Naive B cell (primary cell): ENCODE results near the gene ZNF281. TPM values are rescaled to one million over a fixed set of nuclear protein-coding genes. Genes with fewer than 3 reads are reported as not detected.
"Not testable (repeated sequence)": the region's sequence is repeated elsewhere in the genome, so short reads cannot be mapped to it uniquely, and the experiment has no call there.

ENCODE experiments used
- ATAC-seq, 2 donors: fragments of 150-1000 bp; cut with Tn5 transposase; 2 replicates each; pipeline ENCODE4 v1.10.0; 2021; ENCODE audit warnings: low read depth in 2 of 2, mild to moderate bottlenecking in 2 of 2, moderate library complexity in 2 of 2
- DNase-seq: peaks from one replicate; pipeline ENCODE4 v3.0.0; 2022
- H3K27ac Mint-ChIP-seq, 6 donors: one replicate each; pipeline ENCODE4 v1.8.0; 2020 to 2022; ENCODE audit warnings: mild to moderate bottlenecking in 6 of 6, mixed read lengths in 6 of 6, moderate library complexity in 5 of 6, inconsistent platforms in 2 of 6
- H3K27me3 Mint-ChIP-seq, 3 donors: one replicate each; pipeline ENCODE4 v1.8.0; 2021 to 2022; ENCODE audit warnings: mixed read lengths in 3 of 3, mild to moderate bottlenecking in 1 of 3
- H3K36me3 Mint-ChIP-seq, 2 donors: one replicate each; pipeline ENCODE4 v1.8.0; 2020 to 2022; ENCODE audit warnings: mixed read lengths in 2 of 2, inconsistent platforms in 1 of 2, mild to moderate bottlenecking in 1 of 2
- H3K4me1 Mint-ChIP-seq, 3 donors: one replicate each; pipeline ENCODE4 v1.8.0; 2020 to 2022; ENCODE audit warnings: mixed read lengths in 3 of 3, inconsistent platforms in 1 of 3, mild to moderate bottlenecking in 1 of 3, moderate library complexity in 1 of 3
- H3K4me3 Mint-ChIP-seq, 8 donors: one replicate each; pipeline ENCODE4 v1.8.0; 2020 to 2022; ENCODE audit warnings: mild to moderate bottlenecking in 8 of 8, mixed read lengths in 8 of 8, moderate library complexity in 8 of 8, inconsistent platforms in 2 of 8
- H3K9me3 Mint-ChIP-seq, 7 donors: one replicate each; pipeline ENCODE4 v1.8.0; 2020 to 2022; ENCODE audit warnings: mixed read lengths in 7 of 7, mild to moderate bottlenecking in 5 of 7, inconsistent platforms in 2 of 7, moderate library complexity in 1 of 7
- polyA plus RNA-seq, 6 donors: library from polyadenylated mRNA; unstranded; fragments of 300-500 nt; fragmentation: Illumina TruSeq; gene quantifications; one replicate each; pipeline ENCODE4 v1.2.3, GENCODE V29; 2021; ENCODE audit warnings: low read depth in 6 of 6

The ZNF281 gene
- polyA plus RNA-seq, 6 donors from 2014 or later = 36.0 to 45.9 (median 39.9) TPM

DNA sequence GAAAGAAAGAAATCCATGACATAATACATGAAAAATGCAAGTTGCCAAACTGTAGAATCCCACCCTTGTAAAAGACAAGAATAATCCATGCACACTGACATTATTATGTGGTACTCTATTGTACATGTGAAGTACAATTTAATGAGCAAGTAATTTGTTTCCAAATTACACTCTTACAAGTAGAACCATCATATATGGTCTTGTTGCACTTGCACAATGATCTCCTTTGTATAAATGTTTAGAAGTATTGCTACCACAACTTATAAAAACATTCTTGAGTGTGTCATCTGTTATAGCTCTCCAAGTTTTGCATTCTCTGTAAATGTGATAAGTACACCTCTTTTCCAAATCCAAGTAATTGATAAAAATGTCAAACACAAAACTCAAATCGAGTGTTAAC lies 29.1 kb upstream of the ZNF281 start:
- Mint-ChIP-seq H3K4me3 (no peak overlapping the region), H3K27me3 (no peaks in the 10 kb centered on the region), H3K36me3 (no peaks in the 10 kb centered on the region), H3K27ac (no peak overlapping the region), H3K9me3 (no peaks in the 10 kb centered on the region), H3K4me1 (peaks cover 5 to 6% (median 5%) of the 10 kb centered on the region in 3 donors)
- no peak for ATAC-seq
- DNase-seq = no peak

DNA sequence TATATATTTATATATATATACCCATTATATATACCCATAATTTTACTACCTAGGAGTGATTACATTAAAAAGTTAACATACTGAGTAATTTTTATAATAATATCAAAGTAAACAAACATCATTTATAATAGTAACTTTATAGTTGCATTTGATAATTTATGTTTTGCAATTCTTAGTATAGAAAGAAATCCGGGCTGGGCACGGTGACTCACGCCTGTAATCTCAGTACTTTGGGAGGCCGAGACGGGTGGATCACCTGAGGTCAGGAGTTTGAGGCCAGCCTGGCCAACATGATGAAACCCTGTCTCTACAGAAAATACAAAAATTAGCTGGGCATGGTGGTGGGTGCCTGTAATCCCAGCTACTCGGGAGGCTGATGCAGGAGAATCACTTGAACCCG lies 28.6 kb upstream of the ZNF281 start:
- H3K36me3 Mint-ChIP-seq, H3K4me1 Mint-ChIP-seq, ATAC-seq, H3K9me3 Mint-ChIP-seq, DNase-seq, H3K27me3 Mint-ChIP-seq, H3K27ac Mint-ChIP-seq, H3K4me3 Mint-ChIP-seq: not testable (repeated sequence)

DNA sequence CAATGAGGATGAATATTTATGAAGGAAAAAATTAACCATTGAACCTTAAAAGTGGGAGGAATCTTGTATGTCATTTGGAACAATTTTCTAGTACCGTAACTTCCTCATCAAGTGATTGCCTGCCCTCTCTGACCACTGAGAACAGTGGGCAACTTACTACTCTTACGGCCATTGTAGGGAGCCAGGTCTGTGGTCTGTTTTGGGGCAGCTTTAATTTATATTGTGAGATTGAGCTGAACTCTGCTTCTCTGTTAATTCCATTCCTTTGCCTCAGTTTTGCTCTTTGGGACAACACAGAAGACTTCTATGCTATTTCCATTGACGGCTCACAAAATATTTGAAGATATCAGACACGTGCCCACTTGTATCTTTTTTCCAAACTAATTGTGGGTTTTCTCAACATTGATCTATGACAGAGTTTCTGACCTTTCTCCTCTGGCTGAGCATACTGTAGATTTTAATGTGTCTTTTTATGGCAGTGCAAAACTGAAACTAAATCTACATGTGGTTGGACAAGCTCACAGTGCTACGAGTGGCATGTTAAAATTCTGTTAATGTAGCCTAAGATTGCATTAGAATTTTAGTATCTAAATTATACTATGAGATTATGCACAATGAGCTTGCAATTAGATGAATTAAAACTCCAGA lies 27.8 kb upstream of the ZNF281 start:
- DNase-seq (no peak), ATAC-seq (no peak)
- peak overlapping the region in 6 of 8 donors; percentile 13 to 63 (median 34) for H3K4me3 Mint-ChIP-seq
- H3K9me3 Mint-ChIP-seq = no peaks in the 10 kb centered on the region
- peaks cover 0 to 4% (median 0%) of the 10 kb centered on the region in 3 donors for H3K27me3 Mint-ChIP-seq
- H3K36me3 Mint-ChIP-seq = no peaks in the 10 kb centered on the region
- H3K27ac Mint-ChIP-seq = no peak overlapping the region
- peaks cover 5 to 6% (median 5%) of the 10 kb centered on the region in 3 donors for H3K4me1 Mint-ChIP-seq

DNA sequence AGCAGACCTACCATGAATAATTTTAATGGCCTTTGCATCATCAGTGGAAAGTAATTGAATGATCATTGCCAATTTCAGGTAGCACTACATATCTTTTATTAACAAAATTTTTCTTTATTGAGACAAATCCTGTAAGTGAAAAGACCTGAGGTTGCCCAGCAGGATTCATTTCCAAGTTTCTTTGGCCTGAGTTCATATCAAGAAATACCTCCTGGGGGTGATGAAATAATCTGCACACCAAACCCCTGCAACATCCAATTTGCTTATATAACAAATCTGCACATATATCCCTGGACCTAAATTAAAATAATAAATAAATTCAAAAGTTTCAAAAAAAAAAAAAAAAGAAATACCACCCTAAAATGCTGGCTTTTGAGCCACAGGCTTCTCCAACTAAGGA lies 27.3 kb upstream of the ZNF281 start:
- H3K27me3 Mint-ChIP-seq = peaks cover 0 to 6% (median 0%) of the 10 kb centered on the region in 3 donors
- peak overlapping the region in 2 of 8 donors; percentile 13 to 63 for H3K4me3 Mint-ChIP-seq
- no peak overlapping the region for H3K27ac Mint-ChIP-seq
- no peaks in the 10 kb centered on the region for H3K9me3 Mint-ChIP-seq
- peaks cover 5 to 6% (median 5%) of the 10 kb centered on the region in 3 donors for H3K4me1 Mint-ChIP-seq
- no peak for ATAC-seq
- no peaks in the 10 kb centered on the region for H3K36me3 Mint-ChIP-seq
- DNase-seq = no peak

DNA sequence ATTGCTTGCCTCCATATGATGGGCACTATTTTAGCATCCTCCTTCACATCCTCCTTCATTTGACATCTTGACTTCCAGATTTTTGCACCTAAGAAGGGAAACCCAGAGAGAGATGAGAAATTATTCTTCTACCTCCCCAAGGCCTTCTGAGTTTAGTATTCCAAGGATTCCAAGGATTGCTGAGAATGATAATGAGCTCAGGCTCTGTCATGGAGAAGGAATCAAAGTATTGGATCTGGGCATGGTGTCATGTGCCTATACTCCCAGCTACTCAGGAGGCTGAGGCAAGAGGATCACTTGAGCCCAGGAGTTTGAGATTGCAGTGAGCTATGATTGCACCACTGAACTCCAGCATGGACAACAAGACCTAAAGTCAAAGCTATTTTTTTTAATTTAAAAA lies 26.6 kb upstream of the ZNF281 start:
- H3K27me3 Mint-ChIP-seq = peaks cover 0 to 6% (median 0%) of the 10 kb centered on the region in 3 donors
- H3K27ac Mint-ChIP-seq = no peak overlapping the region
- H3K4me3 Mint-ChIP-seq = peak overlapping the region in 1 of 8 donors; percentile 16
- H3K36me3 Mint-ChIP-seq = no peaks in the 10 kb centered on the region
- no peak for ATAC-seq
- DNase-seq = no peak
- no peaks in the 10 kb centered on the region for H3K9me3 Mint-ChIP-seq
- peaks cover 5 to 6% (median 5%) of the 10 kb centered on the region in 3 donors for H3K4me1 Mint-ChIP-seq

DNA sequence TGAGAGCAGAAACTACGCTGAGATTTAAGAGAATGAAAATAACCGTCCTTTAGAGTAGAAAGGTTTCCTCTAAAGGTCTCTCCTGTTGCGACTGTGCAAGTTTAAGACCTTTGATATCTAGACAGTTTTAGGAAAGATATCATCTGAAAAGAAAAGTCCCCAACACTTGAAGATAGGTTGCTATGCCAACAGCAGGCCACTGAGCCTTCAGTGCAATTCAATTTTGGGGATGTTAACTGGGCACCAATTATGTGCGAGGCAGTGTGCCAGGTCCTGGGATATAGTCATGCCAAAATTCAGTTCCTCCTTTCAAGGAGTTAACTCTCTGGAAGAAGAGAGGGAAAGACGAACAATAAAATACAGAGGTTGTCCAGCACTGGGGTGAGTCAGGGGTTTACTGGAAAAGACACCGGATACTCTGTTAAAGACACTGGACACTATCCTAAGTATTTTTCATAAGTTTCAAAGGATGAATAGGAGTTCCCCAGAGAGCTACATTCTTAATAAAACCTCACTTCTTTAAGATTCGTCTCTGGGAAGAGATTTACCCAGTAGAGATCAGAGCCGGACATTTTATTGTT lies 25.5 kb upstream of the ZNF281 start:
- DNase-seq = no peak
- Mint-ChIP-seq H3K27me3 (peaks cover 0 to 6% (median 0%) of the 10 kb centered on the region in 3 donors), H3K9me3 (no peaks in the 10 kb centered on the region), H3K27ac (no peak overlapping the region), H3K4me1 (peaks cover 5 to 6% (median 5%) of the 10 kb centered on the region in 3 donors), H3K4me3 (no peak overlapping the region), H3K36me3 (no peaks in the 10 kb centered on the region)
- ATAC-seq = no peak

DNA sequence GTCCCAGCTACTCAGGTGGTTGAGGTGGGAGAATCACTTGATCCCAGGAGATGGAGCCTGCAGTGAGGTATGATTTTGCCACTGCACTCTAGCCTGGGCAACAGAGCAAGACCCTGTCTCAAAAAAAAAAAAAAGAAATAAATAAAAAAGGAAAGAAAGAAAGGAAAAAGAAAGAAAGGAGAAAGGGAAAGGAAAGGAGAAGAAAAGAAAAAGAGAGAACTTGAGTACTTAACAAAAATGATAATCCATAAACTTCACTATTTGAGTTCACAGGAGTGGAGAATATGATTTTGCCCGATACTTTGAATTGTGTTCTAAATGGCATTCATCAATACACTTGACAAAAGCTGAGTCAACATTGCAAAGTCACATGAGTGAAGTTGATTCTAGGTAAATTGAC lies 23.8 kb upstream of the ZNF281 start:
- no peak overlapping the region for H3K27ac Mint-ChIP-seq
- no peaks in the 10 kb centered on the region for H3K9me3 Mint-ChIP-seq
- peaks cover 5 to 6% (median 5%) of the 10 kb centered on the region in 3 donors for H3K4me1 Mint-ChIP-seq
- H3K4me3 Mint-ChIP-seq = no peak overlapping the region
- no peak for ATAC-seq
- no peaks in the 10 kb centered on the region for H3K36me3 Mint-ChIP-seq
- DNase-seq = no peak
- H3K27me3 Mint-ChIP-seq = peaks cover 0 to 6% (median 0%) of the 10 kb centered on the region in 3 donors

DNA sequence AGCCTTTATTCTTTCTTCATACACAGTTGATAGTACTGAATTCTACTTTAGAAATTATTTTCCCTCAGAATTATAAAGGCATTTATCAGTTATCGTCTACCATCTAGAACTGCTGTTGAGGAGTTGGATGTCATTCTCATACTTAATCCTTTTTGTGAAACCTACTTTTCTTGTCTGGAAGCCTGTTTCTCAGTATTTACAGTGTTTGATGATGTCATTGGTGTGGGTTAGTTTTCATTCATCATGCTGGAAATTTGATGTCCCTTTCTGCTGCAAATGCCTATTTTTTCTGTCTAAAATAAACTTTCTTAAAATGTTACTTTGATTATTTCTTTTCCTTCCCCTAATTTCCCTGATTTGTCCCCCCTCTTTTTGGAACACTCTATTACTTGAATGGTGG lies 22.8 kb upstream of the ZNF281 start:
- no peak for DNase-seq
- Mint-ChIP-seq H3K27ac (no peak overlapping the region), H3K36me3 (no peaks in the 10 kb centered on the region), H3K27me3 (peaks cover 0 to 6% (median 0%) of the 10 kb centered on the region in 3 donors), H3K9me3 (no peaks in the 10 kb centered on the region), H3K4me3 (peak overlapping the region in 1 of 8 donors; percentile 44), H3K4me1 (peaks cover under 1 to 2% (median 1%) of the 10 kb centered on the region in 3 donors)
- ATAC-seq = no peak

DNA sequence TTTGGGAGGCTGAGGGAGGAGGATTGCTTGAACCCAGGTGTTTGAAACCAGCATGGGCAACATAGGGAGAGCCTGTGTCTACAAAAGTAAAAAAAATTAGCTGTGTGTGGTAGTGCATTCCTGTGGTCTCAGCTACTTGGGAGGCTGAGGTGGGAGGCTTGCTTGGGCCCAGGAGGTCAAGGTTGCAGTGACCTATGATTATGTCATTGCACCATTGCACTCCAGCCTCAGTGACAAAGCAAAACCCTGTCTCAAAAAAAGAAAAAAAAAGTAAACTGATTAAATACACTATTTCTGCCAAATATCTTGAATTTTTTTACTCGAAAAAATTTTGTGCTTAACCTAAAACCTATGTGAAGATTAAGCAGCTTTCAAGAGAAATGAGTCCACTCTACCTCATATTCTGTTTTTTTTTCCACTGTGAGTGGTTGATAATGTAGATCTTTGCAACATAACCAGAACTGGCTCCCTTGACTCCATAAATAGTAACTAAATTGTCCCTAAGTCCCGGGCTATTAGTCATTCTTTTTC lies 19.4 kb upstream of the ZNF281 start:
- Mint-ChIP-seq H3K27me3 (peaks cover 0 to 6% (median 0%) of the 10 kb centered on the region in 3 donors), H3K27ac (no peak overlapping the region), H3K4me3 (no peak overlapping the region), H3K9me3 (no peaks in the 10 kb centered on the region), H3K36me3 (no peaks in the 10 kb centered on the region), H3K4me1 (no peaks in the 10 kb centered on the region)
- ATAC-seq (no peak), DNase-seq (no peak)

DNA sequence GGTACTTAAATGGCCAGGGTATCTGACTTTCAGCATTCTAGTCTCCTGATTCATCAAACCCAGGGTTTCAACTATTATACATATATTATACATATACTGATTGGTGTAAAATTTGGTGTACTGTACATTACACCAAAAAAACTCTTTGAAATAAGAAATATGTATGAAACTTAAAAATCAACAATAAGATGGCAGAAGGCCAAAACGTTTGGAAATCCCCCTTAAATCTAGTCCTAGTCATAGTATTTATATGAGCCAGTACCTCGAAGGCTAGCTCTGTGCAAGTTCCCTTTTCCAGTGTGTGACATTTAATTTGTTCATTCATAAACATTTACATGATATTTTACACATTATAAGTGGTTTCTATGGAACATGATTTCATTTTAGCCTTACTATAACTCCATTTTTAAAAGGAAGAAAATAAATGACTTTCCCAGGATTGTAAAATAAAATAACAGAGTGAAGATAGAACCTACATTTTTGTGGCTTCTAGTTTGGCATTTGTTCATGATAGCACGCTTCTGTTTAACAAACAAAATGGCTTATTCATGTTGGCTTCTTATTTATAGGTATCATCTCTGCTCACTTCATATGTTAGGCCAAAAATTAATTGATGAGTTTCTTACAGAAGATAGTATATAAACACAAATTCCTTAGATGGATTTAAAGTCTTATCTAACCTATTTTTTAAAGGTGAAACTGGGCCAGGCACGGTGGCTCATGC lies 18.8 kb upstream of the ZNF281 start:
- Mint-ChIP-seq H3K27ac (no peak overlapping the region), H3K27me3 (peaks cover 0 to 6% (median 0%) of the 10 kb centered on the region in 3 donors), H3K9me3 (no peaks in the 10 kb centered on the region), H3K4me1 (no peaks in the 10 kb centered on the region), H3K4me3 (no peak overlapping the region), H3K36me3 (no peaks in the 10 kb centered on the region)
- DNase-seq (no peak), ATAC-seq (peak; percentile 60 to 64)

DNA sequence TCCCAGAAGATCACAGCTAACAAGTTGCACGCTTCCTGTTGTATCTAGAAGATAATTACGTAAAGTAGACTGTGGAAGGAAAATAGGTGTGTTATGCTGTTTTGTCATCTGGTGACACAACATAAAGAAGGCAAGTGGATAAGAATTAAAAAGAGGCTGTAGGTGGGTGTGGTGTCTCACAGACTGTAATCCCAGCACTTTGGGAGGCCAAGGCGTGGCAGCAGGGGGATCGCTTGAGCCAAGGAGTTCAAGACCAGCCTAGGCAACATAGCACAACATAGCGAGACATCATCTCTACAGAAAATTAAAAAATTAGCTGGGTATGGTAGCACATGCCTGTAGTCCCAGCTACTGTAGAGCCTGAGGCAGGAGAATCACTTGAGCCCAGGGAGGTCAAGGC lies 17.9 kb upstream of the ZNF281 start:
- Mint-ChIP-seq H3K27ac (peak overlapping the region in 2 of 6 donors; percentile 32 to 84), H3K4me3 (no peak overlapping the region), H3K9me3 (no peaks in the 10 kb centered on the region), H3K4me1 (no peaks in the 10 kb centered on the region), H3K27me3 (peaks cover 0 to 7% (median 0%) of the 10 kb centered on the region in 3 donors), H3K36me3 (no peaks in the 10 kb centered on the region)
- no peak for ATAC-seq
- no peak for DNase-seq

DNA sequence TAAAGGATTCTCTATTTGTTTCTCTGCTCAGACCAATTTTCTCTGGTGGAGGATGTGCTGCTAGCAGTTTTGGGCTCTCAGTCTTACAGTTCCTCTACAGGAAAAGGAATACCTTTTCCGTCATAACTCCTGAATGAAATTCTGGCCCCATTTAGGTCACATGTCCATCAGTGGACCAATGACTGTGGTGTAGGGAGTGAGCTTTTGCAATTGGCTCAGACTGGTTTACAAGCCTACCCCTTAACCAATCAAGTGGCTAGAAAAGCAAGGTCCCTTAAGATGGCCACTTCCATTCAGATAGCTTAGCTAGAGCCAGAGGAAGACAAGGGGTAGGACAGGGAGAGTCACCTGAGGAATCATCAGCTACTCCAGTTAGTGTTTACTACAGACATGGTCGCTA lies 16.4 kb upstream of the ZNF281 start:
- H3K27ac Mint-ChIP-seq = no peak overlapping the region
- peaks cover 0 to 8% (median 5%) of the 10 kb centered on the region in 3 donors for H3K27me3 Mint-ChIP-seq
- H3K4me1 Mint-ChIP-seq = no peaks in the 10 kb centered on the region
- H3K4me3 Mint-ChIP-seq = no peak overlapping the region
- no peak for ATAC-seq
- no peaks in the 10 kb centered on the region for H3K36me3 Mint-ChIP-seq
- no peak for DNase-seq
- no peaks in the 10 kb centered on the region for H3K9me3 Mint-ChIP-seq

DNA sequence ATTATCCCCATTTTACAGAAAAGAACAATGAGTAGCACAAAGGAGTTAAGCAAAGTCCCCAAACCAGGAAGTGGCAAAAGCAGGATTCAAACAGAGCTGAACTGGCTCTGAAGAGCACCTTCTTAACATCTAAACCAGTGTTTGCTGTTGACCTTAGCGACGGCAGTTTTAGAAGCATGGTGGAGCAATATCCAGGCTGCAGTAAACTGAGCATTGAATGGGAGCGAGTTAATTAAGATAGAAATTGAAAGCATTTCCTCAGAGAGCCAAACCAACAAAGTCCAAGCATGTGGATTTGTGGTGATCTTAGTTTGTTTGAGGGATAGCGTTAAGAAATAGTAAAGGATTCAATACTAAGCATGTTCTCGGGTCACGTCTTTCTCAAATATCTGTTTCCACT lies 13.4 kb upstream of the ZNF281 start:
- H3K27me3 Mint-ChIP-seq = peaks cover 0 to 8% (median 7%) of the 10 kb centered on the region in 3 donors
- H3K27ac Mint-ChIP-seq = no peak overlapping the region
- H3K4me3 Mint-ChIP-seq = no peak overlapping the region
- DNase-seq (no peak), ATAC-seq (no peak)
- H3K9me3 Mint-ChIP-seq = no peaks in the 10 kb centered on the region
- no peaks in the 10 kb centered on the region for H3K4me1 Mint-ChIP-seq
- no peaks in the 10 kb centered on the region for H3K36me3 Mint-ChIP-seq

DNA sequence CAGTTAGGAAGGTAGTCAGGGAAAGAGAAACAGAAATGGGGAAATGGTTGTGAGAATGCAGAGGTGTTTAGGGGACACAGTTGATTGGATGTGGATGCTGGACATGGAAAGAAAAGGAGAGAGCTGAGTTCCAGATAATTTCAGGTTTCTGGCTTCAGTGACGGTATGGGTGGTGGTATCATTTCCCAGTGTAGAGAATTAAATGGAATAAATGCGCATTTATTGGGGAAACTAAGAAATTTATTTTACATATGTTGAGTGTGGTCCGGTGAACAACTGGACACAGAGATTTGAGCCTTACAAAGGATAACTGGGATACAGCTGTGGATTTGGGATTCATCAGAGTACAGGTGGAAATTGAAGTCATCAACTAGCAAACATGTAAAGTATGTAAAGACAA lies 12.4 kb upstream of the ZNF281 start:
- Mint-ChIP-seq H3K4me1 (no peaks in the 10 kb centered on the region), H3K4me3 (peak overlapping the region in 1 of 8 donors; percentile 44), H3K27me3 (peaks cover 0 to 10% (median 8%) of the 10 kb centered on the region in 3 donors), H3K36me3 (no peaks in the 10 kb centered on the region), H3K9me3 (no peaks in the 10 kb centered on the region), H3K27ac (no peak overlapping the region)
- ATAC-seq (no peak), DNase-seq (no peak)
